Measurements from ENCODE around the gene PLEKHA7. TPM values are rescaled to one million over a fixed set of nuclear protein-coding genes. Genes with fewer than 3 reads are reported as not detected.

Gene PLEKHA7
- total and polyA plus RNA-seq, 8 donors: 14.9 to 29.9 (median 20.0) TPM

- FAIRE-seq: no peak
- intact Hi-C loops (cut with DNase I): no loop called here
- H3K9me3 ChIP-seq: no peaks in the 10 kb centered on the region
- H3K27ac ChIP-seq: no peak overlapping the region
- H3K4me3 ChIP-seq: no peak overlapping the region
- DNase-seq: no peak
- ATAC-seq: no peak
- 71 to 77% methylated on average over 5 of the region's 5 CpGs for WGBS, 2 donors
- no peak for TF ChIP-seq CTCF (IDR thresholded peaks at IDR 0.05)
- peaks cover 0 to 36% (median 0%) of the 10 kb centered on the region in 3 donors for H3K36me3 ChIP-seq
- H3K4me1 ChIP-seq: peaks cover 0 to 5% (median 0%) of the 10 kb centered on the region in 3 donors
- no peaks in the 10 kb centered on the region for H3K27me3 ChIP-seq
These were observed 201.9 kb downstream of the PLEKHA7 start for GRCh38 chr11:16812274-16812673.

GRCh38 chr11:16811136-16812020 is 202.8 kb downstream of the PLEKHA7 start:
- ATAC-seq: no peak
- H3K27ac ChIP-seq: no peak overlapping the region
- 97 to 98% methylated on average over 3 of the region's 3 CpGs for WGBS, 2 donors
- peaks cover 0 to 31% (median 0%) of the 10 kb centered on the region in 3 donors for H3K36me3 ChIP-seq
- H3K9me3 ChIP-seq: no peaks in the 10 kb centered on the region
- peak in 1 of 6 donors; percentile 49 for DNase-seq
- H3K4me1 ChIP-seq: peaks cover 0 to 5% (median 0%) of the 10 kb centered on the region in 3 donors
- no peak for TF ChIP-seq CTCF (IDR thresholded peaks at IDR 0.05)
- H3K4me3 ChIP-seq: no peak overlapping the region
- H3K27me3 ChIP-seq: no peaks in the 10 kb centered on the region
- FAIRE-seq: no peak
- intact Hi-C loops (cut with DNase I): no loop called here

GRCh38 chr11:16809886-16810668 is 204.1 kb downstream of the PLEKHA7 start:
- Histone ChIP-seq H3K9me3 (no peaks in the 10 kb centered on the region), H3K27me3 (no peaks in the 10 kb centered on the region), H3K4me1 (peaks cover 0 to 5% (median 0%) of the 10 kb centered on the region in 3 donors), H3K27ac (peak overlapping the region in 2 of 4 donors; percentile 21 to 34), H3K36me3 (peaks cover 0 to 22% (median 0%) of the 10 kb centered on the region in 3 donors), H3K4me3 (no peak overlapping the region)
- peak in 3 of 6 donors; percentile 36 to 56 (median 53) for DNase-seq
- intact Hi-C loops (cut with DNase I): loop anchor here in 1 of 3 donors (10.0 kb wide), 1 partner anchor 255 kb away; no protein-coding TSS in a partner anchor
- peak; percentile 33 to 63 (median 50) for ATAC-seq
- FAIRE-seq: no peak
- WGBS, 2 donors: 73 to 74% methylated on average over 11 of the region's 11 CpGs
- TF ChIP-seq CTCF (IDR thresholded peaks at IDR 0.05): no peak

- DNase-seq (no peak), FAIRE-seq (no peak)
- H3K4me1 ChIP-seq: peaks cover 0 to 12% (median 3%) of the 10 kb centered on the region in 3 donors
These were observed 206.9 kb downstream of the PLEKHA7 start for GRCh38 chr11:16807306-16807705.

More at GRCh38 chr11:16807306-16807705, 206.9 kb downstream of the PLEKHA7 start:
- intact Hi-C loops (cut with DNase I): loop anchor here in 1 of 3 donors (10.0 kb wide), 1 partner anchor 257 kb away; no protein-coding TSS in a partner anchor
- H3K27me3 ChIP-seq: no peaks in the 10 kb centered on the region
- peaks cover 0 to 15% (median 0%) of the 10 kb centered on the region in 3 donors for H3K36me3 ChIP-seq
- TF ChIP-seq CTCF (IDR thresholded peaks at IDR 0.05): no peak
- 85 to 87% methylated on average over 3 of the region's 3 CpGs for WGBS, 2 donors
- peak in 1 of 4 donors; percentile 51 for ATAC-seq
- no peak overlapping the region for H3K27ac ChIP-seq
- no peak overlapping the region for H3K4me3 ChIP-seq
- H3K9me3 ChIP-seq: no peaks in the 10 kb centered on the region
